ENCODE data around the gene PCIF1.
"Not testable (repeated sequence)": the region's sequence is repeated elsewhere in the genome, so short reads cannot be mapped to it uniquely, and the experiment has no call there.

PCIF1 gene

GRCh38 chr20:45948261-45948733, 13.8 kb downstream of the PCIF1 start:
- DNase-seq = no peak

DNA sequence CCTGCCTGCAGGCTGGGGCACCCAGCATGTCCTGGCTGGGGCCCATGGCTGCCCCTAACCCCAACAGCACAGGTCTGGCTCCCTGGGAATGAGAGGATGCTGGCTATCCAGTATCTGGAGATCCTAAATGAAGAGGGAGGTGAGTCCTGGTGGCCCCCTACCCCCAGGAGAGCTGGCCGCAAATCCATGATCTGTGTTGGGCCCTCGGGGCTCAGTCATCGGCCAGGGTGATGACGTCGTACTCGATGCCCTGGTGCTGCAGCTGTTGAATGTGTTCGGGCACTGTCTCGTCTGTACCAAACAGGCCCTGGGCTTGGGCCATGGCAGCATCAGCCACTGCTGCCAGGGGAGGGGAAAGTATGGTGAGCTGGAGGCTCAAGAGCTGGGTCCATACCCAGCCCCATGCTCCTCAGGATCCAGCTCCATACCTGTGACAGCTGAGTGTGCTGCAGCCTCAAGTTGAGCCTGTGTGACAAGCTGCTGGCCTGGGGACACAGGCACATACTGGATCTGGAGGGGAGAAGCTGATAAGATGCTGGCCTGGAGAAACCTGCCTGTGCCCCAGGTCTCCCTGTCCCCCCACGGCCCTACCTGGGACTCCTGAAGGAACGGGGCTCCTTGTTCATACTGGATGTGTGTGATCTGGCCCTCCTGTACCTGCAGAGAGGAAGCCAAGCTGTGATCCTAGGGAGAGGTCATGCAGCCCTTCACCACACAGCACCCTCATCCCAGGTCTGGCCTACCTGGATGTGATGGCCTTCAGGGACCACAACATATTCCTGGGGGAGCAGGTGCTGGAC, 14.5 kb downstream of the PCIF1 start:
- DNase-seq = no peak

DNA sequence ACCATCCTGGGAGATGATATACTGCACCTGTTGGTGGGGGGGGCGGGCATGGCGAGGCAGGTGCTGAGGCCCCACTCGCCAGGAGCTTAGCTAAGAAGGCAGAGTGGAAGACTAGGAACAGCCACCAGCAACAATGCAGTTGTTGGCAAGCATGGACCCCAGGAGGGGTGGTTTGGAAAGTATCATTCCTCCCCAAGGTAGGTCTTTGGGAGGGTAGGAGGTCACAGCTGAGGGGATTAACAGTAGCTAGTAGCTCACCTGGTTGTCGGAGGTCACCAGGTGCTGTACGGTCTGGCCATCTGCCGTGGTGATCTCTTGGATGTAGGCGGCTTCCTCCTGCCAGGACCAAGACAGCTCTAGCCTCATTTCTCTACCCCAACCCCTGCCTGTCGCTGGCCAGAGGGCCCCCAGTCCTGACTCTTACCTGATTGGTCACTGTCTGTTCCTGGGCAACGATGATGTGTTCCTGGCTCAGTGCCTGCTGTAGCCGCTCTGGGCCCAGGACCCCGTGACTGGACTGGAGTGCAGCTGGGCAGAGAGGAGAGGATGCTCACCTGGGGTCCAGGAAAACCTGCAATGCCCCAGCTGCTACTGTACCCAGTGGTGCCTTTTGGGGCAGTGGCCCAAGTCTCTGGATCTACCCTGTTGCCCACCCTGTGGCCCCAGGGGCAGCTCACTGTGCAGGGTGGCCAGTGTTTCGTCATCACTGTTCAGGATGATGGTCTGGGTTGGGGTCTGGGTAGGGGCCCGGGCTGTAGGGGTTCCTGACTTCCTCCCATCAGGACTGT, 15.3 kb downstream of the PCIF1 start:
- DNase-seq = no peak

- no peak for DNase-seq
These were observed 15.8 kb downstream of the PCIF1 start for GRCh38 chr20:45950330-45950646.

DNA sequence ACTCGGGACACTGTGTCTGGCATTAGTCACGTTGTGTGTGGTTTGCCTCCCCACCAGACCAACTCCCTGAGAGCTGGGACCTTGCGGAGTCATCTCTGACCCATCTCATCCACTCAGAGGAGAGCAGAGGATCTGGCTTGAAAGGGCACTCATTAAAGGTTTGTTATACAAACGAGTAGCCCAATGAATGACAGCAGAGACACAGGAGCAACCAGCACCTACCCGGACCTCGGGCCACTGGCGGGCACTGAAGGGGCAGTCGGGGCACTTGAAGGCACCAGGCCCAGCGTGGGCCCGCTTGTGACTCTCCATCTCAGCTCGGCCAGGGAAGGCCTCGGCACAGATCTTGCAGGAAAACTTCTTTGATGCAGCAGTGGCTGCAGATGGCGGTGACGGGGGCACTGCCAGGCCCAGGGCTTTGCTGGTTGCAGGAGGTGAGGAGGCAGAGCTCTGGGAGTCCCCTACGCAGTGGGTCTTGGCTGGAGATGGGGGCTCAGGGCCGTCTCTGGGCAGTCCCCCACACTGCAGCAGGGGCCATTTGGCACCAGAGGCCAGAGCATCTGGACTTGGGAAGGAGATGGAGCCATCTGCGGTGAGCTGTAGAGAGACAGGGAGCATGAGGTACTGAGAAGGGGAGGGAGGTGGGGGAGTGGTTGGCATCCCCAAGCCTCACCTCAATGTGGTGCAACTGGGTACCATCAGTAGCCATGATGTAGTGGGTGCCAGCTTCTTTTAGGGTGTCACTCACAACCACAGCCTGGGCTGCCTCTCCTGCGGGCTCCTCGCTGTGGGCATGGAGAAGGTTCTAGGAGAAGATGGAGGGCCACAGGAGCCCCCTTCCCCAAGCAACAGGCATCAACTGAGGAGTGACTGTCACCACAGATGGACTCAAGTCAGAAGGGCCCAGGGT, 17.7 kb downstream of the PCIF1 start:
- DNase-seq = no peak

GRCh38 chr20:45952861-45953260, 18.4 kb downstream of the PCIF1 start:
- no peak for DNase-seq

DNA sequence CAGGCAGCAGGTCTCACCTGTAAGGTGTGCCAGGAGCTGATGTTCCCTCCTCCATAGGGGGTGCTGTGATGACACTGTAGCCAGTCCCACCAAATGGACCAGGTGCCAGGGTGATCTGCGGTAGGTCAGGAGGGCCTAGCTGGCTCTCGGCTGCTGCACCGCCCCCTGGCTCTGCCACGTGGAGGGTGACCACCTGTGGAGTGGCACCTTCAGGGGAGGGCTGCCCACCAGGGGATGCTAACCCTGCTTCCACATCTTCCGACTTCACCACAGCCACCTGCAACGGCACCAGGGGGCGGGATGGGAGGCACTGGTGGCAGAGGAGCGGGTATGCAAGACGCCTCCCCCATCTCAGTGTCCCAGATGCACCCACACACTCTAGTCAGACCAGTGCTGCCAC, 19.2 kb downstream of the PCIF1 start:
- no peak for DNase-seq

DNA sequence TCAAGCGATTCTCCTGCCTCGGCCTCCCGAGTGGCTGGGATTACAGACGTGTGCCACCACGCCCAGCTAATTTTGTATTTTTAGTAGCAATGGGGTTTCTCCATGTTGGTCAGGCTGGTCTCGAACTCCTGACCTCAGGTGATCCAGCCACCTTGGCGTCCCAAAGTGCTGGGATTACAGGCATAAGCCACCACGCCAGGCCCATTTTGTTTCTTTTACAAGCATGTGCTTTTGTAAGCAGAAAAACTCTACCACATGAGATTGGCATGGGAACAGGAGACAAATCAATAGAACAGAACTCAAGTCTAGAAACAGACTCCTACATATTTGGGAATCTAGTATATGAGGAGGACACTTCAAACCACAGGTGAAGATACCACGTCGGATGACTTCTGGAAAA, 21.8 kb downstream of the PCIF1 start:
- not testable (repeated sequence) for DNase-seq

GRCh38 chr20:45957021-45957941, 22.8 kb downstream of the PCIF1 start:
- no peak for DNase-seq

DNA sequence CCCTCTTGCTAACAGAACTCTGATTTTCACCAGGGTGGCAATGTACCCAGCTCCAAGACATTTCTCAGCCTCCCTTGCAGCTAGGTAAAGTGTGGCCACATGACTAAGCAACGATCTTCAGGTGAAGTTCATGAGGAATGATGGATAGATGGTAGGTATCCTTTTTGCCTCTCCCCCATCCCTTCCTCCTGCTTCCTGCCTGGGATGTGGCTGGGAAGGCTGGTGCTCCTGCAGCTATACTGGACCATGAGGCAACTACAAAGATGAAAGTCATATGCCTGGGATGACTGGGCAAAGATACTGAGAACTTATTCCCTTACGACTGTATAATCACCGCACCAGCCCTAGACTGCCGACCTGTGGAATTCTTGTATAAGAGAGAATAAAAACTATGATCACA, 24.1 kb downstream of the PCIF1 start:
- DNase-seq = no peak

GRCh38 chr20:45959126-45959525, 24.6 kb downstream of the PCIF1 start:
- no peak for DNase-seq

- no peak for DNase-seq
These were observed 25.6 kb downstream of the PCIF1 start for GRCh38 chr20:45959956-45960630.

DNA sequence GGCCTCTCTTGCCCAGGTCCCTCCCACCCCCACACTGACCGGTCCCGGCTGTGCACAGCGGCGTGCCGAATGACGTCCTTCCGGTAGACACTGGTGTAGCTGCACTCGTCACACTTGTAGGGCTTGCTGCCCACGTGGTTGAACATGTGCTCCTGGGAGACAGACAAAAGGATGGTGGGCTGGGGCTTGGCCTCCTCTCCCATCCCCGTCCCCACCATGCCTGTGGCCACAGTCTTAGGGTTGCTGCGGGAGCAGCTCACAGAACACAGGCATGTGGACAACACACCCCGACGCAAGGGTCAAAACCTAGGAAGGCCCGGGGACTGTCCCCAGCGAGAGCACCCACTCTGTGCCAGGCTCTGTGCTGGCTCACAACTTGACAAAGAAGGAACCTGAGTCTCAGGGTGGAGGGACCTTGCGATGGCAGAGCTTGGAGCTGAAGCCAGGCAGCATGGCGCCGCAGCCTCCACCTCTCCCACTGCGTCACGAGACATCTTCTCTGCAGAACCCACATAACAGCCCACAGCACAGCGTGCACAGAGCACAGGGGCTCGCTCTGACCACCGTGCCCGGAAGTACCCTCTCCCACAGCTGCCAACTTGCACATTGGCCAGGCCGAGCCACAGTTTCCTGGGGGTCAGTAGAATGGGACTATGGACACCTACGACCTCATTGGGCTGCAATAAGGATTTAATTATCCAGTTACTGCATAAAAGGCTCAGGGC, 27.7 kb downstream of the PCIF1 start:
- no peak for DNase-seq

- DNase-seq = no peak
These were observed 28.8 kb downstream of the PCIF1 start for GRCh38 chr20:45963059-45964005.

GRCh38 chr20:45964006-45964400, 29.5 kb downstream of the PCIF1 start:
- DNase-seq = no peak

DNA sequence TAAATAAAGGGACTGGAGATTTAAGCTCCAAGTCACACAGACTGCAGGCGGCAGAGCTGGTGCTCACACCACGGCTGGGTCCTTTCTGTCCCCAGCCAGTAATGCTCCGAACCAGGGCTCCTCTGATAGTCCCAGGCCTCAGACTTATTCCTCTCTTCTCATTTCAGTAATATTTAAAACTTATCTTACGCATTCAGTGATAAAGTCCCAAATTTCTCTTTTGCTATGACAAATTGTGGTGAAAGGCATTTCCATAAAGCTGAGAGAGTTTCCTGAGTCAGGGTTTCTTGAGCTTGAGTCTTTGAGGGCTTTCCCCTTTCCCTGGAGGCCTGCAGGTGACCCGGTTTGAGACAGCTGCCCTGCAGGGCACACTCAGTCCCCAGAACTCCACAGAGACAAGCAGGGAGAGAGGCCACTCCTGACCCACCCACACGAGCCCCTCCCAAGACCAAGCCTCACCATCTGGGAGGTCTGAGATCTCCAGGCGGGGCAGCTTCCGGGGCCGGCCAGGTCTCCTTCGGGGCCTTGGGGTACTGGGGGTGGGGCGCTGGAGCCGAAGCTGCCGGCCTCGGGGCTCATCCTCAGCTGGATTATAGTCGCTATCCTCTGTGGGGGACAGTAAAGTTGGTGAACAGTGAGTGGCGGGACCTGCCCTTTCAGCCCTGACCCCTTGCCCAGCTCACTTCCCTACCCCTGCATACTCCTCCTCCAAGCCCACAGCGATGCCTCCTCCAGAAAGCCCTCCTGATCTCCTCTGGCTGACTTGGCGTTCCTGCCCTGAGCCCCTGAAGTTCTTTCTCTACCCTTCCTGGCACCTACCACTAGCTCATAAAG, 30.9 kb downstream of the PCIF1 start:
- DNase-seq = no peak

- DNase-seq = no peak
These were observed 33.1 kb downstream of the PCIF1 start for GRCh38 chr20:45967551-45968080.

DNA sequence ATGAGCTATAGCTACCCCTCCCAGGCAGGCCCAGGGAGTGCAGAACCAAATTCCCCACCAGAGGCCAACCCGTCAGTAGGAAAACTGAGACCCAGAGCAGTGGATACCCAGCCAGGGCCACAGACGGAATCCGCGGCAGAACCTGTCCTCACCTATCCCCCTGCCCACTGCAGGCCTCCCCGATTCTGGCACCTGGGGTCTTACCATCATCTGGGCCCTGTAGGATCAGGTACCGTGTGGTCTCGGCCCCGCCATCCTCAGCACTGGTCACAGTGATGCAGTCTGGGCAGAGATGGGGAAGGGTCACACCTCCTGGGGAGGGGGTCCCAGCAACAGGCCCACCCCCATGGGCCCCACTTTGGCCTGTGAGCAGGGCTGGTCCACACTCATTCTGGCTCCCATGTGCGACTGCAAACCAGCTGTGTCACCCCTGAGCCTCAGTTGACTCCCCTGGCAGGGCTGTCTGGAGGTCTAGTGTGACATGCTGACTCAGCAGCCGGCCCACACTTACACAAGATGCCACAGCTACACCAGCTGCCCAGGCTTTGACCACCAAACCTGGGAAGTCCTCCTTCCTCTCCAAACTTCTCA, 33.7 kb downstream of the PCIF1 start:
- DNase-seq = no peak
